NT2/D1 (cell line): Measurements from ENCODE around the gene AMZ1.

Experiments
- DNase-seq: peaks from one replicate; pipeline ENCODE4 v3.0.0-alpha.2; 2011; ENCODE audit warnings: low read depth, low spot score
- H3K27me3 ChIP-seq: 2 replicates; pipeline ENCODE4 v1.6.0; 2011; ENCODE audit warnings: mild to moderate bottlenecking; ENCODE audit not compliant: insufficient read length, insufficient read depth
- H3K36me3 ChIP-seq: 2 replicates; pipeline ENCODE4 v1.6.1; 2011; ENCODE audit warnings: mild to moderate bottlenecking, low read length, mixed read lengths; ENCODE audit not compliant: insufficient read depth, insufficient read length
- H3K4me1 ChIP-seq: 2 replicates; pipeline ENCODE4 v1.5.1; 2011; ENCODE audit not compliant: insufficient read depth, insufficient read length
- H3K4me3 ChIP-seq: 2 replicates; pipeline ENCODE4 v1.5.1; 2011; ENCODE audit warnings: low read depth; ENCODE audit not compliant: insufficient read length
- H3K9ac ChIP-seq: 2 replicates; pipeline ENCODE4 v1.6.0; 2011; ENCODE audit warnings: low read depth; ENCODE audit not compliant: insufficient read length
- H3K9me3 ChIP-seq: 2 replicates; pipeline ENCODE4 v1.5.1; 2011; ENCODE audit warnings: mild to moderate bottlenecking, low read length; ENCODE audit not compliant: insufficient read depth
- SUZ12 ChIP-seq: IDR thresholded peaks from 2 replicates; pipeline ENCODE4 v1.6.1; 2011; ENCODE audit not compliant: insufficient read length, insufficient read depth; ENCODE audit errors: extremely low read depth
- YY1 ChIP-seq: IDR thresholded peaks from 2 replicates; pipeline ENCODE4 v1.6.1; 2011; ENCODE audit not compliant: insufficient read length, insufficient read depth
- ZNF274 ChIP-seq: IDR thresholded peaks from 2 replicates; pipeline ENCODE4 v1.6.1; 2011; ENCODE audit warnings: mild to moderate bottlenecking, low read depth, low read length

Gene AMZ1

DNA sequence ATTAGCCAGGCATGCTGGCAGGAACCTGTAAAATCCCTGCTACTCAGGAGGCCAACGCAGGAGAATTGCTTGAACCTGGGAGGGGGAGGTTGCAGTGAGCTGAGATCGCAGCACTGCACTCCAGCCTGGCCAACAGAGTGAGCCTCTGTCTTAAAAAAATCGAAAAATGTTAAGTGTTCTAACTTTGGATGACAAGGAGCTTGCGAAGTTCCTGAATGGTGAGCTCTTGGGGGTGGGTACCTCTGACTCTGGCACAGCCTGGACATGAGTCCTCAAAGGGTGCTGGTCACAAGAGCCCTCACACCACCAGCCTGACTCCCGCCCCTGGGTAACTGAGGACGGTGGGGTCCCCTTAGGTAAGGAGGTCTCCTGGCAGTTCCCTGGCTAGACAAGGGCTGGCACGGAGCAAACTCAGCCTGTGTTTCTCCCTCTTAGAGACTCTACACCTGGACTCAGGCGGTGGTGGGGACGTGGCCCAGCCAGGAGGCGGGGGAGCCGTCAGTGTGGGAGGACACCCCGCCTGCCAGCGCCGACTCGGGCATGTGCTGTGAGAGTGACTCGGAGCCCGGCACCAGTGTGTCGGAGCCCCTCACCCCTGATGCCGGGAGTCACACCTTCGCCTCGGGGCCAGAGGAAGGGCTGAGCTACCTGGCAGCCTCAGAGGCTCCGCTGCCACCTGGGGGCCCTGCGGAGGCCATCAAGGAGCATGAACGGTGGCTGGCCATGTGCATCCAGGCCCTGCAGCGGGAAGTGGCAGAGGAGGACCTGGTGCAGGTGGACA lies 24.1 kb downstream of the AMZ1 start:
- peaks cover 6% of the 10 kb centered on the region for H3K27me3 ChIP-seq
- H3K9ac ChIP-seq: peak overlapping the region; percentile 21
- no peaks in the 10 kb centered on the region for H3K36me3 ChIP-seq
- no peak overlapping the region for H3K4me3 ChIP-seq
- no peak for TF ChIP-seq YY1
- TF ChIP-seq SUZ12: no peak
- no peak for TF ChIP-seq ZNF274
- H3K4me1 ChIP-seq: peaks cover 36% of the 10 kb centered on the region
- H3K9me3 ChIP-seq: no peaks in the 10 kb centered on the region; the same call in 1 of the 2 replicates
- DNase-seq: no peak

GRCh38 chr7:2713370-2713769 lies 25.4 kb downstream of the AMZ1 start:
- H3K9ac ChIP-seq: peak overlapping the region; percentile 27
- no peaks in the 10 kb centered on the region; the same call in 1 of the 2 replicates for H3K9me3 ChIP-seq
- H3K4me3 ChIP-seq: no peak overlapping the region
- H3K4me1 ChIP-seq: peaks cover 36% of the 10 kb centered on the region
- H3K27me3 ChIP-seq: peaks cover 5% of the 10 kb centered on the region
- TF ChIP-seq YY1 (no peak), ZNF274 (no peak), SUZ12 (no peak)
- DNase-seq: no peak
- no peaks in the 10 kb centered on the region for H3K36me3 ChIP-seq

DNA sequence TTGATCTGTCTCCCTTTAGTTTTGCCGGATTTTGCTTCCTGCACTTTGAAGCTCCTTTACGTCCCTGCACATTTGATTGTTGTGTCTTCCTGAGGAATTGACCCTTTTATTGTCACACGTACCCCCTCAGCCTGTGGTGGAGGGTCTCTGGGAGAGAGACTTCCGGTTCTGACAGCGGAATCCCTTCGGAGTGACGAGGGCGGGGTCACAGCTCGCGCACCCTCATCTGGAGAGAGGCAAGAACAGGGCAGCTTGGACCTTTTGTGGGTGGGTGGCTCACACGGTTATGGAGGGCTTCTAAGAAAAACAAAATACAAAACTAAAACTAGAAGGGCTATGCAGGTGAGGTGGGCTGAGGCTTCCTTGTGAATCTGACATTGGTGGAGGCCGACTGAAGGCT lies 26.0 kb downstream of the AMZ1 start:
- TF ChIP-seq ZNF274 (no peak), YY1 (no peak), SUZ12 (no peak)
- H3K36me3 ChIP-seq: no peaks in the 10 kb centered on the region
- no peaks in the 10 kb centered on the region for H3K27me3 ChIP-seq
- H3K9ac ChIP-seq: no peak overlapping the region
- peaks cover 35% of the 10 kb centered on the region for H3K4me1 ChIP-seq
- no peak for DNase-seq
- H3K4me3 ChIP-seq: no peak overlapping the region
- H3K9me3 ChIP-seq: no peaks in the 10 kb centered on the region; the same call in 1 of the 2 replicates

- no peaks in the 10 kb centered on the region for H3K27me3 ChIP-seq
- no peak for DNase-seq
- no peaks in the 10 kb centered on the region; the same call in 1 of the 2 replicates for H3K9me3 ChIP-seq
- H3K9ac ChIP-seq: no peak overlapping the region
- peaks cover 29% of the 10 kb centered on the region for H3K4me1 ChIP-seq
- H3K4me3 ChIP-seq: no peak overlapping the region
- no peak for TF ChIP-seq ZNF274
- no peak for TF ChIP-seq YY1
- no peak for TF ChIP-seq SUZ12
- H3K36me3 ChIP-seq: no peaks in the 10 kb centered on the region
These were observed 26.6 kb downstream of the AMZ1 start for GRCh38 chr7:2714636-2715035.

DNA sequence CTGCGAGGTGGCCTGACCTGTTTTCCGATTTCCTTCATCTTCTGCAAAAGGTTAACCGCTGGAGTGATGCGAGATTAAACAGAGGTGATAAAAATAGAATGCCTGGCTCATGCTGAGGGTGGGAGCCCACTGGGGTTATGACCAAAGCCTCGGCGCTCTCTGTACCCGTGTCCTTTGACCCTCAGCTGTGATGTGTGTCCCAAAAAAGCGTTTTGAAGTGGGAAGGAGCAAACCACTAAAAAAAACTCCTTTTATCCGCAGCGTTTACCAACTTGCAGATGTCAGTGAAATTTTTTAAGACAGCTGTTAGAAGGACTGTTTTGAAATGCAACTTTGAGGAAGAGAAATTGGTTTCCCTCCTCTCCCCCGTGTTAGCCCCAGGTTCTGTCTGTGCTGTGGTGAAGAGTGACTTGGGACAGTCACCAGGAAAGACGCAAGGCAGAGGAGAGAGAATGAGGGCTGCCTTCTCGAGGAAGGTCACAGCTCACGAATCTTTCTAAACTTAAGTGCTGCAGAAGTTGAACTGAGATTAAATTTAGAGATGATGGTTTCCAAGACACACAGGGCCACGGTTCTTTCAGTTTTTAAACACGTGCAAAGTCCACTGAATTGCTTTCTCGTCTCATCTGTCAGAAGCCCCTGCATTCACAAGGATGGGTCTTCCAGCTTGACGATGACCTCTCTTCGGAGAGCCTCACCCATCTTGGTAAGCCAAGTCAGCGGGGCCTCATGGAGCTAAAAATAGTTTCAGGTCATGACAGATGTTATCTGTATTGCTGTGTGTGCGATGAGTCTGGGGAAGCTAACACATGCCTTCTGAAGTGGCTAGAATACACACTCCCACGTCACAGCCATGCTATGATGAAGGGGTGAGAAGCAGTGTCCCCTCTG lies 27.6 kb downstream of the AMZ1 start:
- peaks cover 25% of the 10 kb centered on the region for H3K4me1 ChIP-seq
- no peak overlapping the region for H3K9ac ChIP-seq
- H3K27me3 ChIP-seq: no peaks in the 10 kb centered on the region
- no peak for DNase-seq
- TF ChIP-seq YY1 (no peak), ZNF274 (no peak), SUZ12 (no peak)
- H3K36me3 ChIP-seq: peaks cover 3% of the 10 kb centered on the region
- H3K9me3 ChIP-seq: no peaks in the 10 kb centered on the region; the same call in 1 of the 2 replicates
- H3K4me3 ChIP-seq: no peak overlapping the region

GRCh38 chr7:2716488-2716887 lies 28.5 kb downstream of the AMZ1 start:
- peaks cover 23% of the 10 kb centered on the region for H3K4me1 ChIP-seq
- TF ChIP-seq YY1 (no peak), SUZ12 (no peak), ZNF274 (no peak)
- no peaks in the 10 kb centered on the region for H3K27me3 ChIP-seq
- no peak overlapping the region for H3K4me3 ChIP-seq
- H3K36me3 ChIP-seq: peaks cover 3% of the 10 kb centered on the region
- H3K9me3 ChIP-seq: no peaks in the 10 kb centered on the region
- no peak overlapping the region for H3K9ac ChIP-seq
- no peak for DNase-seq

GRCh38 chr7:2716906-2717292 lies 28.9 kb downstream of the AMZ1 start:
- Histone ChIP-seq H3K36me3 (peaks cover 3% of the 10 kb centered on the region), H3K4me1 (peaks cover 23% of the 10 kb centered on the region), H3K9me3 (no peaks in the 10 kb centered on the region), H3K27me3 (no peaks in the 10 kb centered on the region), H3K9ac (no peak overlapping the region), H3K4me3 (no peak overlapping the region)
- DNase-seq: no peak
- no peak for TF ChIP-seq ZNF274
- TF ChIP-seq YY1: no peak
- TF ChIP-seq SUZ12: no peak
